ENCODE measurements around the gene TBC1D12.
"Not testable (repeated sequence)": the region's sequence is repeated elsewhere in the genome, so short reads cannot be mapped to it uniquely, and the experiment has no call there.

Gene TBC1D12

GRCh38 chr10:94402204-94402842, at the start of gene TBC1D12:
Gene TBC1D12 (plus strand): TSS chr10:94402541. CDS start chr10:94402614, 73 bp downstream.
- peak; percentile 75 for DNase-seq

- DNase-seq = no peak
Observed at GRCh38 chr10:94353336-94353735, 49.0 kb upstream of the TBC1D12 start.

DNA sequence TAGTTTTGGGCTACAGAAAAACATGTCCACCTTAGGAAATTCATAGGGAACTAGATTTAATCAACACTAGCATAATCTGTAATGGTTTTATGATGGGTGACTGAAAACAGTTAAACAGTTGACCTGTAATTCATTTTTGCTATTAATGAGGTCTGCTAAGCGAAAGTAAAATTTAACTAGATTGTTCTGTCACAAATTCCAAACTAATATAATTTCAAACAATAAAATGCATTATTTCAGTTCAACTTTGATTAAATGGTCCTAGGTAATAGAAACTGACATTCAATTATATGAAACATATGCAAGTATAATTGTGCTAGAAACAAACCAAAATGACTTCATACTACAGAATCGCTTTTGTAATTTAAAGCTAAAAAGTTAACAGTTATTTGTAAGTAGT, 46.5 kb upstream of the TBC1D12 start:
- no peak for DNase-seq

- no peak for DNase-seq
Observed at GRCh38 chr10:94357193-94357592, 45.1 kb upstream of the TBC1D12 start.

- DNase-seq = no peak
Observed at GRCh38 chr10:94358480-94358879, 43.9 kb upstream of the TBC1D12 start.

- DNase-seq = no peak
Observed at GRCh38 chr10:94361171-94361794, 41.1 kb upstream of the TBC1D12 start.

GRCh38 chr10:94362360-94363250, 39.7 kb upstream of the TBC1D12 start, which contains the start of gene NOC3L:
Gene NOC3L (minus strand): TSS chr10:94362939. CDS start chr10:94362838, 101 bp downstream.
- peak; percentile 84 for DNase-seq

DNA sequence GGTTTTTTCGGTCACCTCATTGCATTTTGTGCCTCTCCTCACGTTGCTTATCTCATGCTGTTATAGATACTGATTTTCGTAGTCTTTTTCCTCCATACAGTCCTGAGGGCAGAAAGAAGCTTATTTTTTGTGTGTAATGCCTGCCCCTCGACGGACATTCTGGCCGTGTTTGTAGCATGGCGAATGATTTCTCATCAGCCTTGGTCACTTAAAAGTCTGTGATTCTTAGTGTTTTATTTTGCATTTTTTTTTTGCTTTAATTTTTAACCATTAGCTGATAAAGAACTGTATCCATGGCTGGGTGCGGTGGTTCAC, 39.1 kb upstream of the TBC1D12 start:
- no peak for DNase-seq

GRCh38 chr10:94364482-94364881, 37.9 kb upstream of the TBC1D12 start:
- DNase-seq = no peak

DNA sequence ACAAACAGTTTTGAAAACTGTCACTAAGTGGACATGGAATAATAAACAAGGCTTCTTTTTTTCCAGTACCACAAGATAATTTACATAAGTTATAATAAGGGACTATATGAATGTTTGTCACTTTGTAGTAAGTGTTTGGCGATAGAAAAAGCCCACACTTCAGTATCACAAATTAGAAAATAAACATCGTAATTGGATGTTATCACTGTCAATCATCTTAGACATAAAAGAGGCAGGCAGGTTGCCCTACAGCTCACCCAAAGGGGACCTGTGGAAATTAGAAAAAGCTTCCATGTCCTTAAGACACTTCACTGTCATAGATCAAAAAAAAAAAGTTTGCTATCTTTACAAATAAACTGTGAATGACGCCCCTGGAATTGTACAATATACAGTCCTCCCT, 36.0 kb upstream of the TBC1D12 start:
- no peak for DNase-seq

DNA sequence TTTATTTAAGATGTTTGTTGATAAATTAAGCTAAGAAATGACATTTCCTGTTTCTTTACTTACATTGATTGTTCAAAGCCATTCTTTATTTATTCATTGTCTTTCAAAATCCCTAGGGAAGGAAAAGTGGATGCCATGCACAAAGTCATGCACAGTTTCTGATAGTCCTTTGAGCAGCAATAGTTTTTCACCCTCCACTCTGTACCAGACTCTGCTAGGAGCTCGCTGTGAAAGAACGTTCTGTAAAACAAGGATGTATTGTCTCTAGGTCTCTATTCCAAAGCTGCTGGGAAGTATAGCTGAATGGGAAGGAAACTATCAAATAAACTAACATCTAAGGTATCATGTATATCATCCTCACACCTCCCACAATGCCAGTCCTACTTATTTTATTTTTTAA, 31.8 kb upstream of the TBC1D12 start:
- no peak for DNase-seq

DNA sequence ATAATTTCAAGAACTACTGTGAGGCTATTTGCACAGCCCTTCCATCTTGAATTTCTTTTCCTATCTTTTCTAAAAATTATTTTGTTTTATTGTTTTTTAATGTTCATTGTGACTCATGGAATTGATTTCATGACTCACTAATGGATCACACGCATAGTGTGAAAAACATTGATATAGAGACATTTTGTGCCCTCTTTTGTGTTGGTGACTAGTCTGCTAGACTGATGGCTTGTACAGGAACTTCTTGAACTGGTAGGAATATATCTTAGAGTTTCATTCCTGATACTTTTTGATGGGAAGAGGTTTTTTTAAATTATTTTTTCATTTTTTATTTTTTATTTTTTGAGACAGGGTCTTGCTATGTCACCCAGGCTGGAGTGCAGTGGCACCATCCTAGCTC, 27.0 kb upstream of the TBC1D12 start:
- no peak for DNase-seq

DNA sequence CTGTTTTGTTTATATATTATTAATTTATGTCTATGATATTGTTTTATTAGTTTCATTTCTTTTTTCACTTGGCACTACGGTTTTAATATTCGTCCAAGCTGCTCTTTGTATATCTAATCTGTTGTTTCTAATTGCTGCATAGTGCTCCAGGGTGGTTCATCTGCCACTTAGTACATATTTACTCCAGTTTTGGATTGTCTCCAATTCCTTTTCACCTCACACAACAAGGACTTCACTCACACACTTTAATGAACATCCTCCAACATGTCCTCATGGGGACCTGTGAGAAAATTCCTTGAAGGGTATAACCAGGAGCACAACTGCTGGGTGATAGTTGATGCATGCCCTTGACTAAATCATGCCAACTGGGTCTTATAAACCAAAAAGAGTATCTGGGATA, 25.5 kb upstream of the TBC1D12 start:
- no peak for DNase-seq

- no peak for DNase-seq
Observed at GRCh38 chr10:94383530-94383929, 18.8 kb upstream of the TBC1D12 start.

GRCh38 chr10:94385733-94386132, 16.6 kb upstream of the TBC1D12 start:
- DNase-seq = not testable (repeated sequence)

- DNase-seq = not testable (repeated sequence)
Observed at GRCh38 chr10:94392117-94392516, 10.2 kb upstream of the TBC1D12 start.

DNA sequence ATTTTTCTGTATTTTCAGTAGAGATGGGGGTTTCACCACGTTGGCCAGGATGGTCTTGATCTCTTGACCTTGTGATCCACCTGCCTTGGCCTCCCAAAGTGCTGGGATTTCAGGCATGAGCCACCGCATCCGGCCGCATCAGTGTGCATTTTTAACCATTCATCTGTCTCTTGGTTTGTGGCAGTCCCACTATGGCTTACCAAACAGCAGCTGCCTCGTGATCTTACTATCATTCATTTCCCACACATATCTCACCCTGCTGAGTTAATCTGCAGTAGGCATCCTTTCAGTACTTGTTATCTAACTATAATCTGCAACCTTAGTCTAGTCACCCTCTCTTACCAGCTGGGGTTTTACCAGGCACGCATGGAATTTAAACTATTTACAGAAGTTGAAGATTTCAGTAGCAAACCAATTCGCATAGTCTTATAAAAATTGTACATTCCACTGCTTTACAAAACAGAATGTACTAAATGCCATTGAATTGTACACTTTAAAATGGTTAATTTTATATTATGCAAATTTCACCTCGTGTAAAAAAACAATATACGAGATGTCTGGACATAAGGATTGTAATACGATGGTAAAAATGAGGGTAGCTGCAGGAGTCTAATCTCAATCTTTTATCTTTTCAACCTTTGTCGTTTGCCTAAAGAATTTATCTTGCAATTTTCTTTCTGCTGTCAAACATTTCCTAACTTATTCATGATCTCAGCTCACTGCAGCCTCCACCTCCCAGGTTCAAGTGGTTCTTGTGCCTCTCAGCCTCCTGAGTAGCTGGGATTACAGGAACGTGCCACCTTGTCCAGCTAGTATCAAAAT, 4.6 kb upstream of the TBC1D12 start:
- no peak for DNase-seq

DNA sequence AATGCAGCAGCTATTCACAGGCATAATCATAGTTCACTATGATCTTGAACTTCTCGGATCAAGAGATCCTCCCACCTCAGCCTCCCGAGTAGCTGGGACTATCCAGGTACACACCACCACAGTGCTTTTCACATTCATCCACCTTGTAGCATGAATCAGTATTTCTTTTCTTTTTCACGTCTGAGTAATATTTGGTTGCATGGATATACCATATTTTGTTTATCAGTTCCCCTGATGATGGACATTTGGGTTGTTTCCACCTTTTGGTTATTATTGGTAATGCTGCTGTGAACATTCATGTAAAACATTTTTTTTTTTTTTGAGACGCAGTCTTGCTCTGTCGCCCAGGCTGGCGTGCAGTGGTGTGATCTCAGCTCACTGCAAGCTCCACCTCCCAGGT, 3.6 kb upstream of the TBC1D12 start:
- no peak for DNase-seq

GRCh38 chr10:94402843-94403379, 570 bp downstream of the TBC1D12 start:
- no peak for DNase-seq

DNA sequence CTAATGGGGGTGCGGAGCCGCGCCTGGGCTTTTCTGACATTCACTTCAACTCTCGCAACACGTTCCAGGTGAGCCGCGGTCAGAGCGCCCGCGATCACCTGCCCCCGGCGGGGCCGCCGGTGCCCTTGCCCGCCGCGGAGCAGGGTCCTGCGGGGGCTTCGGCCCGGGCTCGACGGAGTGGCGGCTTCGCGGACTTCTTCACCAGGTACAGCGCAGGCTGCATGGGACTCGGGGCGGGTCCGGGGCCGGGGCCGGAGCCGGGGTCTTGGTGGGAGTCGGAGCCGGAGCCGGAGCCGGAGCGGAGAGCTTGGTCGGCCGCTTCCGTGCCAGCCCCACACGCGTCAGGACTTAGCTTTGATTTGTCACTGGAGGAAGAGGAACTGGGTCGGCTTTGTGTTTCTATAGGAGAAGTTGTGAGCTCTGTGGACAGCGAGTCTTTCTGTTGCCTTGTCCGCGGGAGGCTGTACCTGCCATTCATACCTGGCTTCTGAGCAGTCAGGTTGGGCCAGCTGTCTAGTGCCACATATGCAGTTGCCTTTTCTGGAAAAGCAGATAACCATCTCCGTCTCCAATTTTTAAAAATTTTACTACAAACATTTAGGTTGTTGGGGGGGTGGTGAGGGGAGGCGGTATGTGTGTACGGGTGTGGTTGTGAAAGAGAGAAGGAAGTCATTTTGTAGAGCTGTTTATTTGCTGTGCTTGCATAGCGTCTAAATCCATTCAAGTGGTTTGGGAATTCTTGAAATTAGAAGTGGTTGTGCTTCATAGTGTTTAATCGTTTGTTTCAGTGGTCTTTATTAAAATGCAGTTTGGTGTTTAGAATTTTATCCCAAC, 1.3 kb downstream of the TBC1D12 start:
- DNase-seq = no peak

- DNase-seq = no peak
Observed at GRCh38 chr10:94405406-94405805, 3.1 kb downstream of the TBC1D12 start.

DNA sequence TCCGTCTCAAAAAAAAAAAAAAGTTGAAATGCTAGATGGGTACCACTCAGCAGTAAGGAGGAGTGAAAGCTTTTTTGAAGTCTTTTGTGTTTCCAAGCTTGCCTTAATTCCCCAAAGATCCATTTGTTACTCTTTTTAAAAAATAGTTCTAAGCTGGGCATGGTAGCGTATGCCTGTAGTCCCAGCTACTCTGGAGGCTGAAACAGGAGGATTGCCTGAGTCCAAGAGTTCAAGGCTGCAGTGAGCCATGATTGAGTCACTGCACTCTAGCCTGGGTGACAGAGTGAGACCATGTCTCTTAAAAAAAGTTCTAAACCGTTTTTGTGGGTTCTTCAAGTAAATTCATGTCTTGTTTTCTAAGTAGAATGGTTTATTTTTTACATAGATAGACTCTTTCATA, 5.3 kb downstream of the TBC1D12 start:
- no peak for DNase-seq

Measured in NCI-H2171 (cell line).